Activated CD4-positive, alpha-beta T cell treated with anti-CD3 and anti-CD28 coated beads, Interleukin-2, amount 50 U/mL, for 24 hours (primary cell): Measurements from ENCODE around the gene RIMKLB.
"Not testable (repeated sequence)": the region's sequence is repeated elsewhere in the genome, so short reads cannot be mapped to it uniquely, and the experiment has no call there.

Source experiments
- DNase-seq, 2 donors: peaks; one replicate each; pipeline ENCODE4 v3.0.0-alpha.2; 2020; ENCODE audit warnings: low read depth in 1 of 2, low spot score in 1 of 2

RIMKLB gene

DNA sequence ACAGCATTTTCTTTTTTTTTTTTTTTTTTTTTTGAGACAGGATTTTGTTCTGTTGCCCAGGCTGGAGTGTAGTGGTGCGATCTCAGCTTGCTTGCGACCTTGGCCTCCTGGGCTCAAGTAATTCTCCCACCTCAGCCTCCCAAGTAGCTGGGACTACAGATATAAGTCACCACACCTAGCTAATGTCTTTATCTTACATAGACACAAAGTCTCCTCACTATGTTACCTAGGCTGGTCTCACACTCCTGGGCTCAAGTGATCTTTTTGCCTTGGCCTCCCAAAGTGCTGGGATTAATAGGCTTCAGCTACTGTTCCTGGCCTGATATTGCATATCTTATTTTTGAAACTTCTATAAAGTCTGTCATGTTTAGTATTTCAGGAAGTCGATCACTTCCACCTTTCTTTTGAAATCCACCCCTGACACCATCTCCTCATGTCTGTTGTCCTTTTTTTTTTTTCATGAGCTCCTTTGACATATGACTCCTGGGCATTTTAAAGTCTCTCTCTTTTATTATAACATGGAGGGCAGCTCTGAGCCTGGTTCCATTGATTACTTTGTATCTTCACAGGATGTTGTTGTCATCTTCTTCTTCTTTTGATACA is 118.8 kb downstream of the RIMKLB start:
- no peak for DNase-seq

DNA sequence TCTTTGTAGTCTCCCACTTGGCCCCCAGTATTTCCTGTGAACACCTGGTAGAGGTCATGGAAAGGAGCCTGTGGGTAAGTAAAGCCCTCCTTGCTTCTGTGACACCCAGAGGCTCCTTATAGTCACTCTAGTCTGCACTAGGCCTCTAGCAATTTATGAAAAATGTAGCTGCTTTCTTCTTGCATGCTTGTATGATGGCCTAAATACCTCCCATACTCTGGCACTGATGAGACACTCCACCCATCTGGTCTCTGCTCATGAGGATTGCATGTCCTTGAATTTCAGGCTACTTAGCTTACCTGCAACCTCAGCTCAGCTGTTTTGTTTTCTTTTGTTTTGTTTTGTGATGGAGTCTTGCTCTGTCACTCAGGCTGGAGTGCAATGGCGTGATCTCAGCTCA is 120.1 kb downstream of the RIMKLB start:
- DNase-seq = no peak

DNA sequence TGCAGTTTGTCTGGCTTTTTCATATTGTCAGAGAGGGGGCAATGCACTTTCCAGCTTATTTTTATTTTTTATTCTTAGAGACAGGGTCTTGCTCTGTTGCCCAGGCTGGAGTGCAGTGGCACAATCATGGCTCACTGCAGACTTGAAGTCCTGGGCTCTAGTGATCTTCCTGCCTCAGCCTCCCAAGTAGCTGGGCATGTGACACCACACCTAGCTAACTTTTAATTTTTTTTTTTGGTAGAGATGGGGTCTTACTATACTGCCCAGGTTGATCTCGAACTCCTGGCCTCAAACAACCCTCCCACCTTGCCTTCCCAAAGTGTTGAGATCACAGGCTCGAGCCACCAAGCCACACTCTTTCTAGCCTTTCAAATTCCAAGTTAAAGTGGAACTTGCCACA is 120.7 kb downstream of the RIMKLB start:
- DNase-seq = no peak

DNA sequence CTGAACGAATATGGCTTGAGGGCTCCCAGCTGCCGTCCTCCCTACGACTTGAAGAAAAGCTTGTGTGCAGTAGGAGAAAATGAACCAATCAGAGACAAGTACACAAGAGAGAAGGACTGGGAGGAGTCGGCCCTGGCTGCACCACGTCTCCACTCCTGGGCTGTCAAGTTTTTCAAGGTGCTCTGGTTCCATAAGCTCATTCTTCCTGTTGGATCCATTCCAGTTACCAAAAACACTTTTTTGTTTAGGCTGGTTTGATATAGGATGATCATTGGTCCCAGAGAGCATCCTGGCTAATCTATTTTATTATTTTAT is 121.8 kb downstream of the RIMKLB start:
- DNase-seq = no peak

DNA sequence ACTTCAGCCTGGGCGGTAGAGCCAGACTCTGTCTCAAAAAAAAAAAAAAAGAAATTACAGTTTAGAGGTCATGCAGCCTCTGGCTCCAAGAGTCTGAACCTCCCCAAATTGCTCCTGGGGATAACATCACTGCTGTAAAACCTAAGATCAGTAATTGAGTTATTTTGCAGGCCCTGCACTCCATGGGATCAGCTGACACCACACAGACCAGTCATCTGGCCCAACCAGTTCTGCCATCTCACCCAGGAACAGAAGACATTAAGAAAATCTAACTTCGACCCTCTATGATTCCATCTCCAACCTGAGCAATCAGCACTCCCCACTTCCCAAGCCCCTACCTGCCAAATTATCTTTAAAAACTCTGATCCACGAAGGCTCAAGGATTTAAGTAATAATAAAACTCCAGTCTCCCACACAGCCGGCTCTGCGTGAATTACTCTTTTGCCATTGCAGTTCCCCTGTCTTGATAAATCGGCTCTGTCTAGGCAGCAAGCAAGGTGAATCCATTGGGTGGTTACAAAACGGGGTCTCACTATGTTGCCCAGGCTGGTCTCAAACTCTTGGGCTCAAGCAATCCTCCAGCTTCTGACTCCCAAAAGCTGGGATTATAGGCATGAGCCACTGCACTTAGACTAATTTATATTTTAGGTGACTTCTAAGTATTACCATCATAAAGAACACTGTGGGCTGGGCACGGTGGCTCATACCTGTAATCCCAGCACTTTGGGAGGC is 123.1 kb downstream of the RIMKLB start:
- DNase-seq = not testable (repeated sequence)

DNA sequence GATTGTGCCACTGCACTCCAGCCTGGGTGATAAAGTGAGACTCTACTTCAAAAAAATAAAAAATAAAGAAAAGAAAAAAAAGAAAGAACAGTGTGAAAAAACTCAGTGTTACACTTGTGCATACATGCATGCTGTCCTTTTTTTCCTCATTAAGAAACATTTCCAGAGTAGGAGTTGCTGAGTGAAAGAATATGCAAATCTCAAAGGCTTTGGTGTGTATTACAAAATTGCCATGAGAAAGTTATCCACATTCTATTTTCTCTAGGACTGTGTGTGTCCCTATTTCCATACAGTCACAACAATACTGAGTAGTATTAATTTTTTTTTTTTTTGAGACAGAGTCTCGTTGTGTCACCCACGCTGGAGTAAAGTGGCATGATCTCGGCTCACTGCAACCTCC is 123.8 kb downstream of the RIMKLB start:
- DNase-seq = no peak

DNA sequence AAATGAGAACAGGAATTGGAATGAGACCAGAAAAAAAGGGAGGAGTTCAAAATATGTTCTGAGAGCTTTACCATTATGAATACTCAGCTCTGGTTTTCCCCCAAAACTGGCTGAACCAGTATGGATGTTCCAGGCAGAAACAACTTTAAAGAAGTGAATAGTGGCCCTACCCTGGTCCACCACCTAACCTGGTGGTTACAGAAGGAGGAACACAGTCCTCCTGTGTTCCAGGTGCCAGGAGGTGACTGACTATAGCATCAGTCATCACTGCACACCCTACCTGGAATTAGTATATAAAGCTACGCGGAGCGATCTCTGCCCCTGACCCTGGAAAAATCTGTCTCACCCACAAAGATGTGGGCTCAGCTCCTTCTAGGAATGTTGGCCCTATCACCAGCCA is 124.5 kb downstream of the RIMKLB start, which contains the start of gene A2ML1:
A2ML1 (plus strand) TSS at position 324 of the 400 bp plus-strand sequence; CDS start at position 355, 31 bp downstream.
- no peak for DNase-seq

DNA sequence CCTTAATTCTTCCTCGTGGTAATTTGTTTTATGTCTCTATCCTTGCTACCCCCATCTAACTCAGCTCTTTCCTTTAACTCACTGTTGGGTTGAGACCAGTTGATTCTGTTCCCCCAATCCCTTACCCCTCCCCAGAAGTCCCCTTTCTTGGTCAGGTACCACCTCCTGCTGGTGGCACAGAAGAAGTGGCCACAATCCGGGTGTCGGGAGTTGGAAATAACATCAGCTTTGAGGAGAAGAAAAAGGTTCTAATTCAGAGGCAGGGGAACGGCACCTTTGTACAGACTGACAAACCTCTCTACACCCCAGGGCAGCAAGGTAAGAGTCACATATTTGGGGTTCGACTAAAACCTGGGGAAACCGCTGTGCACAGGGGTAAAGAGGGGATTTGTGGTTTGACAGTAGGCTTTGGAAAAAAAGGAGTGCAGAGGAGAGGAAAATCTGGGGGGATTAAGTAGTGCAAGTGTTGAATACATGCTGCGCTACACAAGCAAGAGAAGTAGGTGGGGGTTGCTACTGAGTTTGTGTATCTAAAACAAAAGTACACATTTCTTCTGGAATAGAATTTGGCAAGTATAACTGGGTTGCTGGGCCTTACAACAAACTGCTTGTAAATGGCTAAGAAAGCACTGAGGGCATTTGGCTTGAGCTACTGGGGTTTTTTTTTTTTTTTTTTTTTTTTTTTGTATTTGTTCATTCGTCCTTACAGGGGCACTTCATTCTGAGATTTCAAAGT is 125.9 kb downstream of the RIMKLB start:
- DNase-seq = no peak

DNA sequence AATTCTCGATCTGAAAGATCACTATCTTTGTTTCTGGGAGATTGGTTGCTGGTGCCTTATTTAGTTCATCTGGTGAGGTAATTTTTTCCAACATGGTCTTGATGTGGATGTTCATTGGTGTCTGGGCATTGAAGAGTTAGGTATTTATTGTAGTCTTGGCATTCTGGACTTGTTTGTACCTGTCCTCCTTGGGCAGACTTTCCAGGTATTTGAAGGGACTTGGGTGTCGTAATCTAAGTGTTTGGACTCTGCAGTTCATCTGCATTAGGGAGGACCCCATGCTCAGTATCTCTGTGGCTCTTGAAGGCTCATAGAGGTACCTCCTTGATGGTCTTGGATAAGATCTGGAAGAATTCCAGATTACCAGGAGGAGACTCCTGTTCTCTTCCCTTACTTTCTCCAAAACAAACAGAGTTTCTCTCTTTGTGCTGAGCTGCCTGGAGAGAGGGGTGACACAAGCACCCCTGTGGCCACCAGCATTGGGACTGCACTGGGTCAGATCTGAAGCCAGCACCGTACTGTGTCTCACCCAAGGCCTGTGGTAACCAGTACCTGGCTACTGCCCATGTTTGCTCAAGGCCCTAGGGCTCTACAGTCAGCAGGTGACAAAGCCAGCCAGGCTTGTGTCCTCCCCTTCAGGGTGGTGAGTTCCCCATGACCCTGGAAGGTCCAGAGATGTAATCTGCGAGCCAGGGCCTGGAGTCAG is 129.9 kb downstream of the RIMKLB start:
- DNase-seq = no peak

DNA sequence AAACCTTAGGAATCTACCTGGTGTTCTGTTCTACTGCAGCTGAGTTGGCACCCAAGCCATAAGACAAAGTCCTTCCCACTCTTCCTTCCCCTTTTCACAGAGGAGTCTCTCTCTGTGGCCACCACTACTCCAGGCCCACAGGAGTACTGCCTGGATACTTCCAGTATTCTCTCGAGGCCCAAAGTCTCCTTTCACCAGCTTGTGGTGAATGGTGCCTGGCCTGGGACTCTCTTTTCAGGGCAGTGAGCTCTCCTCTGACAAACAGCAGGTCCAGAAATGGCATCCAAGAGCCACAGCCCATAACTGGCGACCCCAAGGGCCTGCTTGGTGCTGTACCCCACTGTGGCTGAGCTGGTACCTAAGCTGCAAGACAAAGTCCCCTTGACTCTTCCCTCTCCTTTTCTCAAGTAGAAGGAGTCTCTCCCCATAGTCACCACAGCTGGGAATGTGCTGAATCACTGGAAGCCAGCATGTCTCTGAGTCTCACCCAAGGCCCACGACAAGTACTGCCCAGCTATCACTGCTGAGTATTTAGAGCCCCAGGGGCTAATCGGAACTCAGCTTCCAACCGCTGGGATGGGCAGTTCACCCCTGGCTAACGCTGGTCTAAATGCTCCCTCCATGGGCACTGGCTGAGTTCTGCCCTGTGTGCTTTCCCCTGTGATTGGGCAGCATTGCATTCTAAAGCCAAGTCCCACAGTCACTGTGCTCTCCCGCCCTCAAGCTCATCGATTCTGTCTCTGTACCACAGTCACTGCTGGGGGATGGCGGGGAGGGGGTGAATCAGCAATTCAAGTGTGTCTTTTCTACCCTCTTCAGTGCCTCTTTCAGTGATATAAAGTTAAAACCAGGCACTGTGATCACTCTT is 130.7 kb downstream of the RIMKLB start:
- DNase-seq = no peak

DNA sequence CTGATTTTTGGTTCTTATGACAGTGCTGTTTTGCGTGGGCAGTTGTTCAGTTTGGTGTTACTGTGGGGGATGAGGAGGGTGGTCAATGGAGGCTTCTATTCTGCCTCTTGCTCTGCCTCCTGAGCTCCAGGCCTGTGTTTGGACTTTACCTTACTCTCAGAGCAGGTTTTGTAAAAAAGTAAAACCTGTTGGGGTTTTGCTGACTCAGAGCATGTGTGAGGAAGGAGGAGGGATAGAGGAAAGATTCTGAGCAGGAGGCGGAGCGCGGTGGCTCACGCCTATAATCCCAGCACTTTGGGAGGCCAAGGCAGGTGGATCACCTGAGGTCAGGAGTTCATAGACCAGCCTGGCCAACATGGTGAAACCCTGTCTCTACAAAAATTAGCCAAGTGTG is 131.3 kb downstream of the RIMKLB start:
- no peak for DNase-seq

DNA sequence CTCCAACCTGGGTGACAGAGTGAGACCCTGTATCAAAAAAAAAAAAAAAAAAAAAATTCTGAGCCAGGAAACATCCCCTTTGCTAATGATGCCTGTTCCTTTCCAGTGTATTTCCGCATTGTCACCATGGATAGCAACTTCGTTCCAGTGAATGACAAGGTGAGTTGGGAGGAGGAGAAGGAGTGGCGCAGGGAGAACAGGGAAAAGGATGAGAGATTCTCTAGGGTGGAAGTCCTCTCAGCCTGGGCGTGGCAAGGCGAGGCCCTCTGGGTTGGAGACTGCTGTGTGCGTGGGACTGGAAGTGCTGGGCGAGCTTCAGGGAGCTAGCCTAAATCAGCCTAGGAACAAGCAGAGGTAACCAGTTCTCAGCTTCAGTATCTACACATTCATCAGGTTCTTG is 131.8 kb downstream of the RIMKLB start:
- DNase-seq = no peak

DNA sequence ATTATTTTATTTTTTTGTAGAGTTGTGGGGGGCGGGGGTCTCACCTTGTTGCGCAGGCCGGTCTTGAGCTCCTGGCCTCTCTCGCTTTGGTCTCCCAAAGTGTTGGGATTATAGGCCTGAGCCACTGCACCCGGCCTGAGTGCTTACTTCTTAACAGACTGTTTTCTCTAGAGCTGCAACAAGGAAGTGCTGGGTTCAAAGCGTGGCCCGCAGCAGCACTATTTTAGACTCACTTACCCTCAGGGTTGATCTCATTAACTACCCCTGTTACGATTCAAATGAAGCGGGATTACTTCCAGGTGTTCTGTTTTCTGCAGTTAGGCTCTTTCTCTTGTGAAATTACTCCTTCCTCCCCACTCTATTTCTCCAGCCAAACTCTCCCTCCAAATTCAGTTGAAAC is 133.3 kb downstream of the RIMKLB start:
- no peak for DNase-seq

DNA sequence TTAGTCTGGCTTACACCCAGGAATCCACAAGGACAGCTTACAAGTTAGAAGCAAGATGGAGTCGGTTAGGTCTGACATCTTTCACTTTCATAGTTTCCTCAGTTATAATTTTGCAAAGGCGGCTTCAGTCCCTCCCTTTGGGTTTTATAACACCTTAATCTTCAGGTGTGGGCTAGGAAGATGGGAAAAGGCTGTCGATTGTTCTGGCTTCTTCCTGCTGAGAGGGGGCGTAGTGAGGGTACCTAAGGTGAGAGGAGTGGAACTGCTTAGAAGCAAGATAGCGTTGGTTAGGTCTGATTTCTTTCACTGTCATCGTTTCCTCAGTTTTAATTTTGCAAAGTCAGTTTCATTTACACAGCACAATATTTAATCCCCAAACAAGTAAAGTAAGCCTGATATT is 134.7 kb downstream of the RIMKLB start:
- DNase-seq = no peak
